ENCODE data around the gene EML6.

GRCh38 chr2:54810246-54810645 is 86.8 kb downstream of the EML6 start:
- TF ChIP-seq CTCF (IDR thresholded peaks at IDR 0.05) (no peak), POLR2AphosphoS5 (IDR thresholded peaks at IDR 0.05) (no peak), POLR2A (IDR thresholded peaks at IDR 0.05) (no peak)
